Neural crest cell (in vitro differentiated cells): ENCODE data around the gene PDK2. TPM values are rescaled to one million over a fixed set of nuclear protein-coding genes. Genes with fewer than 3 reads are reported as not detected.

ENCODE experiments used
- DNase-seq: peaks from one replicate; pipeline ENCODE4 v3.0.0; 2021; ENCODE audit warnings: low read depth, mixed read lengths, low spot score
- H3K27ac Mint-ChIP-seq: one replicate; pipeline ENCODE4 v1.8.0; 2021; ENCODE audit warnings: mild to moderate bottlenecking, mixed read lengths; ENCODE audit not compliant: unreplicated experiment
- H3K27me3 Mint-ChIP-seq: 2 replicates; pipeline ENCODE4 v1.8.0; 2021; ENCODE audit warnings: low read depth, mild to moderate bottlenecking, mixed read lengths
- H3K36me3 Mint-ChIP-seq: 2 replicates; pipeline ENCODE4 v1.8.0; 2021; ENCODE audit warnings: low read depth, mild to moderate bottlenecking, mixed read lengths
- H3K4me1 Mint-ChIP-seq: 2 replicates; pipeline ENCODE4 v1.8.0; 2021; ENCODE audit warnings: mixed read lengths
- H3K4me3 Mint-ChIP-seq: one replicate; pipeline ENCODE4 v1.8.0; 2021; ENCODE audit warnings: mild to moderate bottlenecking, mixed read lengths
- H3K9me3 Mint-ChIP-seq: 2 replicates; pipeline ENCODE4 v1.8.0; 2021; ENCODE audit warnings: mixed read lengths
- CTCF ChIP-seq: fragments of 200-600 bp; sonication (generic); conservative IDR thresholded peaks from 2 replicates; pipeline ENCODE4 v1.5.0; 2021; ENCODE audit warnings: antibody characterized with exemption, mild to moderate bottlenecking
- total RNA-seq: library from RNA; stranded (reverse); gene quantifications from 2 replicates; pipeline ENCODE4 v1.2.1, GENCODE V29; 2021

The PDK2 gene
- total RNA-seq, 1 donor from 2014 or later = 21.6 TPM

GRCh38 chr17:50120475-50121253 is 25.5 kb downstream of the PDK2 start:
- no peak for DNase-seq
- Mint-ChIP-seq H3K9me3 (no peaks in the 10 kb centered on the region), H3K4me1 (peaks cover 50% of the 10 kb centered on the region), H3K36me3 (no peaks in the 10 kb centered on the region), H3K27ac (no peak overlapping the region), H3K4me3 (no peak overlapping the region), H3K27me3 (peaks cover 8% of the 10 kb centered on the region)
- no peak for TF ChIP-seq CTCF

GRCh38 chr17:50122945-50123344 is 27.8 kb downstream of the PDK2 start:
- Mint-ChIP-seq H3K27ac (no peak overlapping the region), H3K4me3 (no peak overlapping the region), H3K36me3 (no peaks in the 10 kb centered on the region), H3K4me1 (peaks cover 49% of the 10 kb centered on the region), H3K9me3 (no peaks in the 10 kb centered on the region), H3K27me3 (peaks cover 5% of the 10 kb centered on the region)
- no peak for DNase-seq
- no peak for TF ChIP-seq CTCF

GRCh38 chr17:50123649-50124349 is 28.6 kb downstream of the PDK2 start:
- TF ChIP-seq CTCF = no peak
- Mint-ChIP-seq H3K27ac (peak overlapping the region; percentile 39), H3K9me3 (no peaks in the 10 kb centered on the region), H3K27me3 (peaks cover 4% of the 10 kb centered on the region), H3K4me1 (peaks cover 56% of the 10 kb centered on the region), H3K36me3 (no peaks in the 10 kb centered on the region), H3K4me3 (peak overlapping the region; percentile 47)
- DNase-seq = no peak

- Mint-ChIP-seq H3K9me3 (no peaks in the 10 kb centered on the region), H3K4me3 (peak overlapping the region; percentile 1), H3K36me3 (no peaks in the 10 kb centered on the region), H3K4me1 (peaks cover 50% of the 10 kb centered on the region), H3K27ac (no peak overlapping the region), H3K27me3 (peaks cover 4% of the 10 kb centered on the region)
- DNase-seq = no peak
- no peak for TF ChIP-seq CTCF
These were observed 30.4 kb downstream of the PDK2 start for GRCh38 chr17:50125420-50125997.

GRCh38 chr17:50127697-50128361 is 32.7 kb downstream of the PDK2 start:
- H3K4me1 Mint-ChIP-seq = peaks cover 45% of the 10 kb centered on the region
- no peak overlapping the region for H3K27ac Mint-ChIP-seq

More at GRCh38 chr17:50127697-50128361, 32.7 kb downstream of the PDK2 start:
- Mint-ChIP-seq H3K9me3 (no peaks in the 10 kb centered on the region), H3K36me3 (no peaks in the 10 kb centered on the region), H3K4me3 (peak overlapping the region; percentile 62), H3K27me3 (peaks cover 16% of the 10 kb centered on the region)
- no peak for DNase-seq
- TF ChIP-seq CTCF = no peak
